ENCODE results near the gene ARHGAP24.

Gene ARHGAP24

DNA sequence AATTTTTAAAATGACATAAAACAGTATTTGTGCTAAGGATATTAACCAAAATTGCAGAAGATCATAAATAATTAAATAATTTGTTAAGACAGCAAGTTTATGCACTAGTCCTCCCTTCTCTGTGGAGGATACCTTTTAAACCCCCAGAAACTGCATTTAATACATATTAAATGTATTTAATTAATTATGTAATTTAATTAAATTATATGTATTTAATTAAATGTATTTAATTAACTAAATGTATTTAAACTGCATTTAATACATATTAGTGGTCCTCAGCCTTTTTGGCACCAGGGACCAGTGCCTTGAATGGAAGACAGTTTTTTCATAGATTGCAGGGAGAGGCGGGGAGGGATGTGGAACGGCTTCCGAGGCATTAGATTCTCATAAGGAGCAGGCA is 404.6 kb downstream of the ARHGAP24 start:
- TF ChIP-seq, protein P1, sequence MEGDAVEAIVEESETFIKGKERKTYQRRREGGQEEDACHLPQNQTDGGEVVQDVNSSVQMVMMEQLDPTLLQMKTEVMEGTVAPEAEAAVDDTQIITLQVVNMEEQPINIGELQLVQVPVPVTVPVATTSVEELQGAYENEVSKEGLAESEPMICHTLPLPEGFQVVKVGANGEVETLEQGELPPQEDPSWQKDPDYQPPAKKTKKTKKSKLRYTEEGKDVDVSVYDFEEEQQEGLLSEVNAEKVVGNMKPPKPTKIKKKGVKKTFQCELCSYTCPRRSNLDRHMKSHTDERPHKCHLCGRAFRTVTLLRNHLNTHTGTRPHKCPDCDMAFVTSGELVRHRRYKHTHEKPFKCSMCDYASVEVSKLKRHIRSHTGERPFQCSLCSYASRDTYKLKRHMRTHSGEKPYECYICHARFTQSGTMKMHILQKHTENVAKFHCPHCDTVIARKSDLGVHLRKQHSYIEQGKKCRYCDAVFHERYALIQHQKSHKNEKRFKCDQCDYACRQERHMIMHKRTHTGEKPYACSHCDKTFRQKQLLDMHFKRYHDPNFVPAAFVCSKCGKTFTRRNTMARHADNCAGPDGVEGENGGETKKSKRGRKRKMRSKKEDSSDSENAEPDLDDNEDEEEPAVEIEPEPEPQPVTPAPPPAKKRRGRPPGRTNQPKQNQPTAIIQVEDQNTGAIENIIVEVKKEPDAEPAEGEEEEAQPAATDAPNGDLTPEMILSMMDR (IDR thresholded peaks at IDR 0.05; ENCODE audit: insufficient read depth, low read length, missing control alignments): no peak
- POLR2A ChIA-PET: no interaction called here
- CTCF ChIA-PET: no interaction called here
- no peak overlapping the region for H3K4me3 ChIP-seq (ENCODE audit: low read depth, low read length)
- DNase-seq (ENCODE audit: low read depth, low spot score): no peak

- TF ChIP-seq, protein P1 (IDR thresholded peaks at IDR 0.05; ENCODE audit: insufficient read depth, low read length, missing control alignments): no peak
- ChIA-PET POLR2A (no interaction called here), CTCF (no interaction called here)
These were observed 408.2 kb downstream of the ARHGAP24 start for GRCh38 chr4:85883180-85883579.

GRCh38 chr4:85884251-85884650 is 409.3 kb downstream of the ARHGAP24 start:
- CTCF ChIA-PET: no interaction called here
- H3K4me3 ChIP-seq (ENCODE audit: low read depth, low read length): no peak overlapping the region
- TF ChIP-seq, protein P1 (IDR thresholded peaks at IDR 0.05; ENCODE audit: insufficient read depth, low read length, missing control alignments): no peak
- no peak for DNase-seq (ENCODE audit: low read depth, low spot score)
- POLR2A ChIA-PET: no interaction called here

More at GRCh38 chr4:85883180-85883579, 408.2 kb downstream of the ARHGAP24 start:
- no peak for DNase-seq (ENCODE audit: low read depth, low spot score)
- no peak overlapping the region for H3K4me3 ChIP-seq (ENCODE audit: low read depth, low read length)

- CTCF ChIA-PET: interaction anchor here (1.0 kb wide), 1 partner anchor 13 kb away, joined by 3 read pairs; no protein-coding TSS in a partner anchor
- POLR2A ChIA-PET: no interaction called here
- DNase-seq (ENCODE audit: low read depth, low spot score): no peak
- H3K4me3 ChIP-seq (ENCODE audit: low read depth, low read length): no peak overlapping the region
- TF ChIP-seq, protein P1 (IDR thresholded peaks at IDR 0.05; ENCODE audit: insufficient read depth, low read length, missing control alignments): no peak
These were observed 411.7 kb downstream of the ARHGAP24 start for GRCh38 chr4:85886665-85887064.

GRCh38 chr4:85889314-85889713 is 414.4 kb downstream of the ARHGAP24 start:
- TF ChIP-seq, protein P1 (IDR thresholded peaks at IDR 0.05; ENCODE audit: insufficient read depth, low read length, missing control alignments): no peak
- DNase-seq (ENCODE audit: low read depth, low spot score): no peak
- no peak overlapping the region for H3K4me3 ChIP-seq (ENCODE audit: low read depth, low read length)
- CTCF ChIA-PET: interaction anchor here (0.8 kb wide), 1 partner anchor 9 kb away, joined by 3 read pairs; no protein-coding TSS in a partner anchor
- POLR2A ChIA-PET: no interaction called here

GRCh38 chr4:85895755-85896154 is 420.8 kb downstream of the ARHGAP24 start:
- ChIA-PET POLR2A (no interaction called here), CTCF (no interaction called here)
- H3K4me3 ChIP-seq (ENCODE audit: low read depth, low read length): no peak overlapping the region
- no peak for DNase-seq (ENCODE audit: low read depth, low spot score)
- TF ChIP-seq, protein P1 (IDR thresholded peaks at IDR 0.05; ENCODE audit: insufficient read depth, low read length, missing control alignments): no peak

All from AG04449 (cell line).